Sigmoid colon (tissue), 4 donors: ENCODE measurements around the gene NKAPL.

Source experiments
- CTCF ChIP-seq, 4 experiments: fragments of 450-650 bp in 3 of 4; fragments of 200-600 bp in 1 of 4; IDR thresholded peaks; one replicate each; pipeline ENCODE4 v1.5.1; 2016 to 2019; ENCODE audit warnings: antibody characterized with exemption in 4 of 4, mild to moderate bottlenecking in 3 of 4, moderate library complexity in 2 of 4
- POLR2A ChIP-seq, 2 donors: fragments of 450-650 bp; IDR thresholded peaks; one replicate each; pipeline ENCODE4 v1.6.1; 2016; ENCODE audit warnings: antibody characterized with exemption in 2 of 2, mild to moderate bottlenecking in 2 of 2, moderate library complexity in 2 of 2
- POLR2AphosphoS5 ChIP-seq, 4 donors: sonication (generic); formaldehyde crosslinking; IDR thresholded peaks; one replicate each; pipeline ENCODE4 v1.6.1; 2017; ENCODE audit warnings: antibody characterized with exemption in 4 of 4

- TF ChIP-seq CTCF (IDR thresholded peaks at IDR 0.05): no peak
- no peak for TF ChIP-seq POLR2A (IDR thresholded peaks at IDR 0.05)
- TF ChIP-seq POLR2AphosphoS5 (IDR thresholded peaks at IDR 0.05): no peak
Measured at GRCh38 chr6:28291573-28291972, 32.5 kb downstream of the NKAPL start.
